ENCODE measurements around the gene PLIN3. TPM values are rescaled to one million over a fixed set of nuclear protein-coding genes. Genes with fewer than 3 reads are reported as not detected.

PLIN3 gene
- total and polyA plus RNA-seq, 2 donors (not counting 1 experiment from before 2014, with no cell fraction given): 27.6 to 34.3 TPM

DNA sequence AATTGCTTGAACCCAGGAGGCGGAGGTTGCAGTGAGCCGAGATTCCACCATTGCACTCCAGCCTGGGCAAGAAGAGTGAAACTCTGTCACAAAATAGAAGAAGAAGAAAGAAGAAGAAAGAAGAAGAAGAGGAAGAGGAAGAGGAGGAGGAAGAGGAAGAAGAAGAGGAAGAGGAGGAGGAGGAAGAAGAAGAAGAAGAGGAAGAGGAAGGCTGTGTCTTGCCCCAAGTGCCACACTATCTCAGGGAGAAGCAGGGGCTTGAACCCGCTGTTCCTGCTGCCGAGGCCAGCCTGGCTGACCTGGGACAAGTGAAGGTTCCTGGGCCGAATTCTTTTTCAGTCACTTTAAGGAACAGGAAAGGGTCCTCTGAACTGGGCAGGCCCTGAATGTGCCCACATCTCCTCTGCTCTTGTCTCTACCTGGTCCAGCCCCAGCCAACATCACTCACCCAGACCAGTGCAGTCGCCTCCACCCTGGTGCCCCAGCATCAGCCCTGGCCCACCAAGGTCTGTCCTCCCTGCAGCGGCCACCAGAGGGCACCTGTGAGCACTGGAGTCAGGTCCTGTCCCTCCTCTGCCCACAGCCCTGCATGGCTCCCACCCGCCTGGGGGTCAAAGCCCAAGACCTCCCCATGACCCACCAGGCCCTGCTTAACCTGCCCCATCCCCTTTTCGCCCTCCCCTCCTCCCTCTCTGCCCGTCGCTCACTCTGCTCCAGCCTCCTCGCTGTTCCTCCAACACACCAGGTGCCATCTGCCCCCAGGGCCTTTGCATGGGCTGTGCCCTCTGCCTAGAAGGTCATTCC, 55.9 kb downstream of the PLIN3 start:
- Histone ChIP-seq H2AFZ (ENCODE audit: insufficient read depth, low read depth, low read length, poor library complexity, severe bottlenecking) (no peak overlapping the region), H3K27me3 (replicated peaks in 1 of 4; ENCODE audit: control extremely low read depth in 1 of 4, control insufficient read depth in 3 of 4, insufficient read depth in 4 of 4, low read length in 3 of 4) (no peaks in the 10 kb centered on the region), H3K4me2 (replicated peaks; ENCODE audit: low read depth, low read length, poor library complexity, severe bottlenecking) (peak overlapping the region; percentile 28), H3K4me3 (ENCODE audit: control extremely low read depth in 1 of 5, extremely low read depth in 1 of 5, insufficient read depth in 1 of 5, low read depth in 2 of 5, low read length in 4 of 5) (no peak overlapping the region), H3K27ac (ENCODE audit: low read length in 2 of 2) (no peak overlapping the region), H3K9ac (ENCODE audit: low read length) (no peak overlapping the region), H3K4me1 (ENCODE audit: control insufficient read depth in 2 of 2, insufficient read depth in 2 of 2, low read length in 2 of 2) (peaks cover 14 to 29% of the 10 kb centered on the region in 2 donors), H4K20me1 (ENCODE audit: control insufficient read depth, insufficient read depth, low read length, poor library complexity, severe bottlenecking) (peaks cover 6% of the 10 kb centered on the region), H3K36me3 (replicated peaks in 1 of 2; ENCODE audit: control extremely low read depth in 1 of 2, control insufficient read depth in 1 of 2, extremely low read depth in 1 of 2, insufficient read depth in 2 of 2, low read length in 1 of 2) (peaks cover 0 to 2% of the 10 kb centered on the region in 2 experiments), H3K79me2 (ENCODE audit: control insufficient read depth, insufficient read depth, low read length) (peaks cover 14% of the 10 kb centered on the region), H3K9me3 (ENCODE audit: control extremely low read depth in 1 of 3, control insufficient read depth in 2 of 3, insufficient read depth in 1 of 3, low read length in 2 of 3) (peaks cover 0 to 9% (median 0%) of the 10 kb centered on the region in 3 donors)
- CTCF ChIA-PET: interaction anchor here (0.7 to 16.3 kb wide), 18 partner anchors 11 to 581 kb away, joined by 3 to 612 read pairs (median 14); partner anchors contain the start of genes FEM1A and TICAM1
- intact Hi-C loops (cut with micrococcal nuclease): loop anchor here (1.0 to 5.0 kb wide), 3 partner anchors 18 to 220 kb away; partner anchors contain the start of gene PLIN3
- POLR2A ChIA-PET: interaction anchor here (1.1 kb wide), 1 partner anchor 35 kb away, joined by 3 read pairs; no protein-coding TSS in a partner anchor
- H3K27ac Mint-ChIP-seq: peak overlapping the region; percentile 72
- DNase-seq (peak; percentile 85), ATAC-seq (ENCODE audit: low read depth) (peak; percentile 79)
- H3K27me3 Mint-ChIP-seq: no peaks in the 10 kb centered on the region
- no peak for TF ChIP-seq EZH2 (IDR thresholded peaks at IDR 0.05; ENCODE audit: borderline replicate concordance, insufficient read depth, low read depth, low read length, poor library complexity, severe bottlenecking)
- TF ChIP-seq, protein P1, sequence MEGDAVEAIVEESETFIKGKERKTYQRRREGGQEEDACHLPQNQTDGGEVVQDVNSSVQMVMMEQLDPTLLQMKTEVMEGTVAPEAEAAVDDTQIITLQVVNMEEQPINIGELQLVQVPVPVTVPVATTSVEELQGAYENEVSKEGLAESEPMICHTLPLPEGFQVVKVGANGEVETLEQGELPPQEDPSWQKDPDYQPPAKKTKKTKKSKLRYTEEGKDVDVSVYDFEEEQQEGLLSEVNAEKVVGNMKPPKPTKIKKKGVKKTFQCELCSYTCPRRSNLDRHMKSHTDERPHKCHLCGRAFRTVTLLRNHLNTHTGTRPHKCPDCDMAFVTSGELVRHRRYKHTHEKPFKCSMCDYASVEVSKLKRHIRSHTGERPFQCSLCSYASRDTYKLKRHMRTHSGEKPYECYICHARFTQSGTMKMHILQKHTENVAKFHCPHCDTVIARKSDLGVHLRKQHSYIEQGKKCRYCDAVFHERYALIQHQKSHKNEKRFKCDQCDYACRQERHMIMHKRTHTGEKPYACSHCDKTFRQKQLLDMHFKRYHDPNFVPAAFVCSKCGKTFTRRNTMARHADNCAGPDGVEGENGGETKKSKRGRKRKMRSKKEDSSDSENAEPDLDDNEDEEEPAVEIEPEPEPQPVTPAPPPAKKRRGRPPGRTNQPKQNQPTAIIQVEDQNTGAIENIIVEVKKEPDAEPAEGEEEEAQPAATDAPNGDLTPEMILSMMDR (IDR thresholded peaks at IDR 0.05): peak; percentile 90
- H3K4me1 Mint-ChIP-seq: peaks cover 37% of the 10 kb centered on the region
- no peaks in the 10 kb centered on the region for H3K9me3 Mint-ChIP-seq (ENCODE audit: insufficient read depth)
- H3K4me3 Mint-ChIP-seq: no peak overlapping the region
- 58% methylated on average over 12 of the region's 12 CpGs for WGBS (ENCODE audit: insufficient coverage)

DNA sequence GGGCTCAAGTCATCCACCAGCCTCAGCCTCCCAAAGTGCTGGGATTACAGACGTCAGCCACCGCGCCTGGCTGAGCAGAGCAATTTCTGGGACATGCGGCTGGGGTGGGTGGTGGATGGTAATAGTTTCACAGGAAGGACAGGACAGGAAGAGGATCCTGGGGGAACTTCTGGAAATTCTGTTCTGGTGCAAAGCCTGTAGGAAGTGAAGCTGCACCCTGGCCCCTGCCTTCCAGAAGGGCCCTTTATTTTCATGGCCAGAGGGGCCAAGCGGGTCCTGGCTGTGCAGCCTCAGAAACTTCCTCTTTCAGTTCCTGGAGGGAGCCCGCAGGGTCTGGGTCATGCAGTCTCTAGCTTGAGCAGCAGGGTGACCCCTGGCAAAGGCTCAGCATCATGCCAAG, 60.3 kb downstream of the PLIN3 start:
- Mint-ChIP-seq H3K9me3 (ENCODE audit: insufficient read depth) (no peaks in the 10 kb centered on the region), H3K27me3 (no peaks in the 10 kb centered on the region), H3K4me1 (peaks cover 29% of the 10 kb centered on the region), H3K4me3 (no peak overlapping the region), H3K27ac (peak overlapping the region; percentile 15)
- CTCF ChIA-PET: interaction anchor here (0.7 to 16.3 kb wide), 7 partner anchors 10 to 224 kb away, joined by 3 to 612 read pairs (median 3); partner anchors contain the start of gene TICAM1
- Histone ChIP-seq H3K9me3 (ENCODE audit: control extremely low read depth in 1 of 3, control insufficient read depth in 2 of 3, insufficient read depth in 1 of 3, low read length in 2 of 3) (peaks cover 0 to 6% (median 0%) of the 10 kb centered on the region in 3 donors), H4K20me1 (ENCODE audit: control insufficient read depth, insufficient read depth, low read length, poor library complexity, severe bottlenecking) (no peaks in the 10 kb centered on the region), H3K79me2 (ENCODE audit: control insufficient read depth, insufficient read depth, low read length) (no peaks in the 10 kb centered on the region), H3K27ac (ENCODE audit: low read length in 2 of 2) (no peak overlapping the region), H3K36me3 (replicated peaks in 1 of 2; ENCODE audit: control extremely low read depth in 1 of 2, control insufficient read depth in 1 of 2, extremely low read depth in 1 of 2, insufficient read depth in 2 of 2, low read length in 1 of 2) (no peaks in the 10 kb centered on the region), H3K27me3 (replicated peaks in 1 of 4; ENCODE audit: control extremely low read depth in 1 of 4, control insufficient read depth in 3 of 4, insufficient read depth in 4 of 4, low read length in 3 of 4) (no peaks in the 10 kb centered on the region), H2AFZ (ENCODE audit: insufficient read depth, low read depth, low read length, poor library complexity, severe bottlenecking) (no peak overlapping the region), H3K9ac (ENCODE audit: low read length) (no peak overlapping the region), H3K4me3 (ENCODE audit: control extremely low read depth in 1 of 5, extremely low read depth in 1 of 5, insufficient read depth in 1 of 5, low read depth in 2 of 5, low read length in 4 of 5) (no peak overlapping the region), H3K4me2 (replicated peaks; ENCODE audit: low read depth, low read length, poor library complexity, severe bottlenecking) (no peak overlapping the region), H3K4me1 (ENCODE audit: control insufficient read depth in 2 of 2, insufficient read depth in 2 of 2, low read length in 2 of 2) (peaks cover 7 to 23% of the 10 kb centered on the region in 2 donors)
- WGBS (ENCODE audit: insufficient coverage): 60% methylated on average over 6 of the region's 6 CpGs
- ATAC-seq (ENCODE audit: low read depth): no peak
- intact Hi-C loops (cut with micrococcal nuclease): no loop called here
- POLR2A ChIA-PET: no interaction called here
- no peak for DNase-seq
- TF ChIP-seq, protein P1 (IDR thresholded peaks at IDR 0.05): no peak
- no peak for TF ChIP-seq EZH2 (IDR thresholded peaks at IDR 0.05; ENCODE audit: borderline replicate concordance, insufficient read depth, low read depth, low read length, poor library complexity, severe bottlenecking)
